K562 (cell line): ENCODE results near the gene ALG9. TPM values are rescaled to one million over a fixed set of nuclear protein-coding genes. Genes with fewer than 3 reads are reported as not detected.

ENCODE experiments used
- EHMT2 ChIP-seq: fragments of 450-650 bp; IDR thresholded peaks from 2 replicates; pipeline ENCODE4 v1.6.1; 2018; ENCODE audit warnings: antibody characterized with exemption
- GABPB1 ChIP-seq: sonication (generic); formaldehyde crosslinking; IDR thresholded peaks from 2 replicates; pipeline ENCODE4 v1.8.0; 2022; ENCODE audit warnings: mild to moderate bottlenecking, missing genetic modification reagents
- HDAC6 ChIP-seq: IDR thresholded peaks from 2 replicates; pipeline ENCODE4 v1.6.1; 2012; ENCODE audit warnings: low read depth, mild to moderate bottlenecking, control low read depth, inconsistent platforms, low read length, moderate library complexity
- HMGN3 ChIP-seq: IDR thresholded peaks from 2 replicates; pipeline ENCODE4 v1.6.1; 2011; ENCODE audit warnings: borderline replicate concordance, low read depth, mild to moderate bottlenecking, mixed read lengths, low read length; ENCODE audit not compliant: insufficient read length; ENCODE audit errors: extremely low read depth
- JUN ChIP-seq, 2 experiments: sonication (generic) in 1 of 2; formaldehyde crosslinking in 1 of 2; IDR thresholded peaks; 2 replicates each; pipeline versions ENCODE4 v1.6.1 to v1.8.0; 2012 to 2022; ENCODE audit warnings: borderline replicate concordance in 2 of 2, mild to moderate bottlenecking in 2 of 2, improper control_type of control experiment in 1 of 2, low read depth in 1 of 2, low read length in 1 of 2, missing genetic modification reagents in 1 of 2
- RBM14 ChIP-seq: fragments of 200-400 bp; formaldehyde crosslinking; IDR thresholded peaks from 2 replicates; pipeline ENCODE4 v1.6.1; 2018; ENCODE audit warnings: low read depth, mild to moderate bottlenecking, low read length, moderate library complexity, borderline replicate concordance; ENCODE audit not compliant: insufficient read depth
- RBM34 ChIP-seq: fragments of 200-400 bp; formaldehyde crosslinking; IDR thresholded peaks from 2 replicates; pipeline ENCODE4 v1.6.1; 2018; ENCODE audit warnings: low read length, borderline replicate concordance; ENCODE audit not compliant: insufficient read depth
- ZNF354B ChIP-seq: fragments of 250-450 bp; sonication (Bioruptor Pico); IDR thresholded peaks from 2 replicates; pipeline ENCODE4 v1.4.0; 2020
- ZNF41 ChIP-seq: fragments of 250-450 bp; sonication (Bioruptor Pico); conservative IDR thresholded peaks from 2 replicates; pipeline ENCODE4 v1.4.0; 2020; ENCODE audit warnings: mild to moderate bottlenecking
- ZNF507 ChIP-seq: conservative IDR thresholded peaks from 2 replicates; pipeline ENCODE4 v1.6.1; 2017; ENCODE audit warnings: missing genetic modification characterization, missing compliant biosample characterization
- polyA plus RNA-seq, 8 experiments: library from polyadenylated mRNA; depleted of rRNA in 4 of 8; stranded (reverse) in 5 of 8; unstranded in 3 of 8; fragments of >200 nt; fragmentation: Nextera tagmentation in 2 of 8; fragmentation: Illumina TruSeq in 1 of 8; extraction: Ambion mirVana in 2 of 8; extraction: Trizol in 1 of 8; gene quantifications; 2 replicates each; pipeline versions ENCODE4 v1.2.1 to v1.2.3, GENCODE V29; 2011 to 2014; ENCODE audit warnings: inconsistent platforms in 1 of 8, missing spikeins in 1 of 8
- total RNA-seq, 7 experiments: library from RNA; depleted of rRNA in 6 of 7; stranded (reverse); fragments of >200 nt in 6 of 7; fragmentation: Illumina TruSeq in 2 of 7; extraction: Trizol in 2 of 7; gene quantifications; 2 replicates each; pipeline versions ENCODE4 v1.2.1 to v1.2.3, GENCODE V29; 2011 to 2021; ENCODE audit warnings: low replicate concordance in 1 of 7
- TF ChIP-seq, protein P1 (sequence below): fragments of 450-650 bp; IDR thresholded peaks from 2 replicates; pipeline ENCODE4 v1.6.1; 2016; ENCODE audit warnings: mild to moderate bottlenecking
- TF ChIP-seq, protein P2 (sequence below): fragments of 250-450 bp; sonication (Bioruptor Pico); IDR thresholded peaks from 2 replicates; pipeline ENCODE4 v1.5.0; 2022; ENCODE audit warnings: mild to moderate bottlenecking

ALG9 gene
- total and polyA plus RNA-seq, 9 of the 15 experiments (the other 6 are each of a cell fraction or from before 2014, with no cell fraction given): 11.5 to 40.5 (median 24.9) TPM

GRCh38 chr11:111906680-111907079 lies 35.3 kb upstream of the ALG9 start (continued):
- TF ChIP-seq ZNF507 (no peak), EHMT2 (no peak), JUN (IDR thresholded peaks at IDR 0.05; ENCODE audit: borderline replicate concordance, low read depth, low read length) (no peak), JUN (CRISPR knock-in tag; IDR thresholded peaks at IDR 0.05; ENCODE audit: borderline replicate concordance) (no peak), HMGN3 (no peak), RBM34 (no peak), ZNF41 (CRISPR knock-in tag) (no peak), ZNF354B (CRISPR knock-in tag) (no peak), GABPB1 (CRISPR knock-in tag) (no peak), HDAC6 (no peak), RBM14 (no peak)
- TF ChIP-seq, protein P1, sequence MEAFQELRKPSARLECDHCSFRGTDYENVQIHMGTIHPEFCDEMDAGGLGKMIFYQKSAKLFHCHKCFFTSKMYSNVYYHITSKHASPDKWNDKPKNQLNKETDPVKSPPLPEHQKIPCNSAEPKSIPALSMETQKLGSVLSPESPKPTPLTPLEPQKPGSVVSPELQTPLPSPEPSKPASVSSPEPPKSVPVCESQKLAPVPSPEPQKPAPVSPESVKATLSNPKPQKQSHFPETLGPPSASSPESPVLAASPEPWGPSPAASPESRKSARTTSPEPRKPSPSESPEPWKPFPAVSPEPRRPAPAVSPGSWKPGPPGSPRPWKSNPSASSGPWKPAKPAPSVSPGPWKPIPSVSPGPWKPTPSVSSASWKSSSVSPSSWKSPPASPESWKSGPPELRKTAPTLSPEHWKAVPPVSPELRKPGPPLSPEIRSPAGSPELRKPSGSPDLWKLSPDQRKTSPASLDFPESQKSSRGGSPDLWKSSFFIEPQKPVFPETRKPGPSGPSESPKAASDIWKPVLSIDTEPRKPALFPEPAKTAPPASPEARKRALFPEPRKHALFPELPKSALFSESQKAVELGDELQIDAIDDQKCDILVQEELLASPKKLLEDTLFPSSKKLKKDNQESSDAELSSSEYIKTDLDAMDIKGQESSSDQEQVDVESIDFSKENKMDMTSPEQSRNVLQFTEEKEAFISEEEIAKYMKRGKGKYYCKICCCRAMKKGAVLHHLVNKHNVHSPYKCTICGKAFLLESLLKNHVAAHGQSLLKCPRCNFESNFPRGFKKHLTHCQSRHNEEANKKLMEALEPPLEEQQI: no peak
- TF ChIP-seq, protein P2, sequence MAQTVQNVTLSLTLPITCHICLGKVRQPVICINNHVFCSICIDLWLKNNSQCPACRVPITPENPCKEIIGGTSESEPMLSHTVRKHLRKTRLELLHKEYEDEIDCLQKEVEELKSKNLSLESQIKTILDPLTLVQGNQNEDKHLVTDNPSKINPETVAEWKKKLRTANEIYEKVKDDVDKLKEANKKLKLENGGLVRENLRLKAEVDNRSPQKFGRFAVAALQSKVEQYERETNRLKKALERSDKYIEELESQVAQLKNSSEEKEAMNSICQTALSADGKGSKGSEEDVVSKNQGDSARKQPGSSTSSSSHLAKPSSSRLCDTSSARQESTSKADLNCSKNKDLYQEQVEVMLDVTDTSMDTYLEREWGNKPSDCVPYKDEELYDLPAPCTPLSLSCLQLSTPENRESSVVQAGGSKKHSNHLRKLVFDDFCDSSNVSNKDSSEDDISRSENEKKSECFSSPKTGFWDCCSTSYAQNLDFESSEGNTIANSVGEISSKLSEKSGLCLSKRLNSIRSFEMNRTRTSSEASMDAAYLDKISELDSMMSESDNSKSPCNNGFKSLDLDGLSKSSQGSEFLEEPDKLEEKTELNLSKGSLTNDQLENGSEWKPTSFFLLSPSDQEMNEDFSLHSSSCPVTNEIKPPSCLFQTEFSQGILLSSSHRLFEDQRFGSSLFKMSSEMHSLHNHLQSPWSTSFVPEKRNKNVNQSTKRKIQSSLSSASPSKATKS (CRISPR knock-in tag): no peak
